ENCODE measurements around the gene TRIM34.
"Not testable (repeated sequence)": the region's sequence is repeated elsewhere in the genome, so short reads cannot be mapped to it uniquely, and the experiment has no call there.

The TRIM34 gene

DNA sequence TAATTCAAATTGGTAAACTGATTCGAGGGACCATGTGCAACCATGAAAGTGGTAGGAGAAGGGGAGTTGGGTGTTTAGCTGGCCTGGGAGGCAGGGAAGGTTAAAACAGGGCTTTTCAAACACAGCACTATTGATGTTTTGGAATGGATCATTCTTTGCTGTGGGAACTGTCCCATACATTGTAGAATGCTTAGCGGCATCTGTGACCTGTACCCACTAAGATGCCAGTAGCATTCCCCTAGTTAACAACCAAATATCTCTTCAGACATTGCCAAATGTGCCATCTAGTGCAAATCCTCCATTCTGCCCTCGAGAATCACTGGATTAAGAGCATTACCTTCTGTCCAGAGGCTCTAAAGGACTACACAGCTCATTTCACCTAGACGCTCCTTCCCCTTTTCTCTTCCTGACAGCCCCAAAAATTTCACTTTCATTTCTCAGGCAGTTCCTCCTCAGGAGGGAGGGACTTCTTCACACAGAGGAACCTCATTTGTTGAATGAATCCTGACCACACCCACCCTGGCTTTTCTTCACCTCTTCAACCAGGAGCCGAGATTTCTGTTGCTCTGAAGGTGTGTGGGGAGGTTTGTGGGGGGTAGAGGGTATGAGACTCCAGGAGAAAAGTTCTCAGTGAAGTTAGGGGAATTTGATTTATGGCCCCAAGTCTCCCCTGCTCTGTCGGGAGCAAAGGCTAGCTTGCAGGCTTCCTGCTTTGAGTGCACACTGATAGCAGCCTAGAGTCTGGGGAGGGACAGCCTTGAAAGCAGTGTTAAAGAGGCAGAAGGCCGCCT is at the start of gene TRIM34:
TSS of gene TRIM34 (plus strand) at position 513 of the 791 bp plus-strand sequence. CDS start 7,331 bp downstream, outside the sequence.
- peak; percentile 75 for DNase-seq (ENCODE audit: low spot score)
- TF ChIP-seq, protein P1, sequence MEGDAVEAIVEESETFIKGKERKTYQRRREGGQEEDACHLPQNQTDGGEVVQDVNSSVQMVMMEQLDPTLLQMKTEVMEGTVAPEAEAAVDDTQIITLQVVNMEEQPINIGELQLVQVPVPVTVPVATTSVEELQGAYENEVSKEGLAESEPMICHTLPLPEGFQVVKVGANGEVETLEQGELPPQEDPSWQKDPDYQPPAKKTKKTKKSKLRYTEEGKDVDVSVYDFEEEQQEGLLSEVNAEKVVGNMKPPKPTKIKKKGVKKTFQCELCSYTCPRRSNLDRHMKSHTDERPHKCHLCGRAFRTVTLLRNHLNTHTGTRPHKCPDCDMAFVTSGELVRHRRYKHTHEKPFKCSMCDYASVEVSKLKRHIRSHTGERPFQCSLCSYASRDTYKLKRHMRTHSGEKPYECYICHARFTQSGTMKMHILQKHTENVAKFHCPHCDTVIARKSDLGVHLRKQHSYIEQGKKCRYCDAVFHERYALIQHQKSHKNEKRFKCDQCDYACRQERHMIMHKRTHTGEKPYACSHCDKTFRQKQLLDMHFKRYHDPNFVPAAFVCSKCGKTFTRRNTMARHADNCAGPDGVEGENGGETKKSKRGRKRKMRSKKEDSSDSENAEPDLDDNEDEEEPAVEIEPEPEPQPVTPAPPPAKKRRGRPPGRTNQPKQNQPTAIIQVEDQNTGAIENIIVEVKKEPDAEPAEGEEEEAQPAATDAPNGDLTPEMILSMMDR (IDR thresholded peaks at IDR 0.05): no peak
- peak within 1 kb of the TSS; percentile 81 for H3K4me3 ChIP-seq

GRCh38 chr11:5575152-5575551 is 49.6 kb upstream of the TRIM34 start:
- no peak overlapping the region for H3K4me3 ChIP-seq

More for the DNA sequence above, at the start of gene TRIM34:
- peak within 1 kb of the TSS; percentile 28 to 82 for H3K27ac ChIP-seq

GRCh38 chr11:5577101-5577500 is 47.7 kb upstream of the TRIM34 start:
- Histone ChIP-seq H3K4me3 (no peak overlapping the region), H3K27ac (no peak overlapping the region)
- TF ChIP-seq, protein P1 (IDR thresholded peaks at IDR 0.05): no peak
- DNase-seq (ENCODE audit: low spot score): no peak

More at GRCh38 chr11:5575152-5575551, 49.6 kb upstream of the TRIM34 start:
- TF ChIP-seq, protein P1 (IDR thresholded peaks at IDR 0.05): no peak
- no peak overlapping the region for H3K27ac ChIP-seq
- DNase-seq (ENCODE audit: low spot score): no peak

GRCh38 chr11:5580577-5580976 is 44.2 kb upstream of the TRIM34 start, which contains the start of gene OR52B6:
Gene OR52B6 (plus strand): TSS chr11:5580877. CDS start chr11:5580877, 0 bp downstream.
- Histone ChIP-seq H3K4me3 (no peak within 1 kb of the TSS), H3K27ac (no peak within 1 kb of the TSS)
- no peak for DNase-seq (ENCODE audit: low spot score)
- TF ChIP-seq, protein P1 (IDR thresholded peaks at IDR 0.05): no peak

GRCh38 chr11:5581014-5581413 is 43.8 kb upstream of the TRIM34 start:
- TF ChIP-seq, protein P1 (IDR thresholded peaks at IDR 0.05): no peak
- H3K4me3 ChIP-seq: no peak overlapping the region

DNA sequence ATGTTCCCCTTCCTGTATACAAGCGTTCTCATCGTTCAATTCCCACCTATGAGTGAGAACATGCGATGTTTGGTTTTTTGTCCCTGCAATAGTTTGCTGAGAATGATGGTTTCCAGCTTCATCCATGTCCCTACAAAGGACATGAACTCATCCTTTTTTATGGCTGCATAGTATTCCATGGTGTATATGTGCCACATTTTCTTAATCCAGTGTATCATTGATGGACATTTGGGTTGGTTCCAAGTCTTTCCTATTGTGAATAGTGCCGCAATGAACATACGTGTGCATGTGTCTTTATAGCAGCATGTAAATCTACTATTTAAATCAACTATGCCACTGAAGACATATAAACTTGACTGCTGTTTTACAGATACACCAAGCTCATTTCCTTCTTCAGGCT is 40.3 kb upstream of the TRIM34 start:
- H3K27ac ChIP-seq; H3K4me3 ChIP-seq; DNase-seq (ENCODE audit: low spot score): not testable (repeated sequence)

More at GRCh38 chr11:5581014-5581413, 43.8 kb upstream of the TRIM34 start:
- H3K27ac ChIP-seq: no peak overlapping the region
- DNase-seq (ENCODE audit: low spot score): no peak

DNA sequence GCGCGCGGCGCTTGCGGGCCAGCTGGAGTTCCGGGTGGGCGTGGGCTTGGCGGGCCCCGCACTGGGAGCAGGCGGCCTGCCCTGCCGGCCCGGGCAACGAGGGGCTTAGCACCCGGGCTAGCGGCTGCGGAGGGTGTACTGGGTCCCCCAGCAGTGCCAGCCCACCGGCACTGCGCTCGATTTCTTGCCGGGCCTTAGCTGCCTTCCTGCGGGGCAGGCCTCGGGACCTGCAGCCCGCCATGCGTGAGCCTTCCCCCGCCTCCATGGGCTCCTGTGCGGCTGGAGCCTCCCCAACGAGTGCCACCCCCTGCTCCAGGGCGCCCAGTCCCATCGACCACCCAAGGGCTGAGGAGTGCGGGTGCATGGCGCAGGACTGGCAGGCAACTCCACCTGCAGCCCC is 34.9 kb upstream of the TRIM34 start:
- H3K4me3 ChIP-seq; H3K27ac ChIP-seq; DNase-seq (ENCODE audit: low spot score): not testable (repeated sequence)

DNA sequence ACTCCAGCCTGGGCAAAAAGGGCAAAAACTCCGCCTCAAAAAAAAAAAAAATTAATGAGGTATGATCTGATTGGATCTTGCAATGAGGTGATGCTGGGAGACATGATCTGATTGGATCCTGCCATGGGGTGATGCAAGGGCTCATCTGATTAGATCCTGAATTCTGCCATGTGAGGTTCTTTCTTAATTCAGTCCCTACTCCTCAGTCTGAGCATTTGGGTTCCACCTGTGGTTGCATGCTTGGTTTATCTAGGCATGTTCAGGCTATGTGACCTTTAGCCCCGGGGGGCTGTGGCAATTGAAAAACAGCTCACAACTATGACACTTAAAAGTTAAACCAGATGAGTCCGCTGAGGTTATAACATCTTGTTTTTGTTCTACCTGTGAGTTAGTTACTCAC is 33.2 kb upstream of the TRIM34 start:
- TF ChIP-seq, protein P1 (IDR thresholded peaks at IDR 0.05): no peak
- Histone ChIP-seq H3K27ac (no peak overlapping the region), H3K4me3 (no peak overlapping the region)
- DNase-seq (ENCODE audit: low spot score): no peak

All from coronary artery (tissue), 2 donors.